ENCODE measurements around the gene DNM3.

DNA sequence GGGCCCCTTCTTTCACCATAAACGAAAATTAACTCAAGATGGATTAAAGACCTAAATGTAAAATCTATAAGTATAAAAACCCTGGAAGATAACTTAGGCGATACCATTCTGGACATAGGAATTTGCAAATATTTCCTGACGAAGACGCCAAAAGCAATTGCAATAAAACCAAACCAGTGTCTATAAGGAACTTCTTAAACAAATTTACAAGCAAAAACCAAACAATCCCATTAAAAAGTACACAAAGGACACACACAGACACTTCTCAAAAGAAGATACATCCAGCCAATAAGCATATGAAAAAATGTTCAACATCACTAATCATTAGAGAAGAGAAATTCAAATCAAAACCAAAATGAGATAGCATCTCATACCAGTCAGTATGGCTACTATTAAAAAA is 500.4 kb downstream of the DNM3 start:
- TF ChIP-seq EZH2 (IDR thresholded peaks at IDR 0.05) (no peak), POLR2AphosphoS5 (IDR thresholded peaks at IDR 0.05; ENCODE audit: borderline replicate concordance, low read depth, low read length) (no peak)

All from SK-N-MC (cell line).